CD4-positive, alpha-beta memory T cell (primary cell): ENCODE data around the gene FAM13B. TPM values are rescaled to one million over a fixed set of nuclear protein-coding genes. Genes with fewer than 3 reads are reported as not detected.
"Not testable (repeated sequence)": the region's sequence is repeated elsewhere in the genome, so short reads cannot be mapped to it uniquely, and the experiment has no call there.

Source experiments
- CTCF ChIA-PET: fragments of 350-600 bp; sonication (Branson Sonifier 250); formaldehyde crosslinking; loops from one replicate; lab custom pipeline; 2021; ENCODE audit warnings: inconsistent platforms; ENCODE audit not compliant: partially characterized antibody; lab: Charles Lee
- POLR2A ChIA-PET: fragments of 350-600 bp; sonication (Branson Sonifier 250); formaldehyde crosslinking; loops from one replicate; lab custom pipeline; 2021; ENCODE audit not compliant: partially characterized antibody; lab: Charles Lee
- DNase-seq, 5 donors: peaks; one replicate each; pipeline versions ENCODE4 v3.0.0 to v3.0.0-alpha.2; 2020 to 2022; ENCODE audit warnings: mixed read lengths in 1 of 5
- H3K27ac ChIP-seq: one replicate; pipeline ENCODE4 v1.7.0; 2013; ENCODE audit warnings: low read depth, low read length
- H3K27me3 ChIP-seq: 2 replicates; pipeline ENCODE4 v1.7.0; 2013; ENCODE audit warnings: mild to moderate bottlenecking, low read length, moderate library complexity; ENCODE audit not compliant: insufficient read depth
- H3K36me3 ChIP-seq: 2 replicates; pipeline ENCODE4 v1.7.0; 2013; ENCODE audit warnings: mild to moderate bottlenecking, low read length, moderate library complexity; ENCODE audit not compliant: insufficient read depth
- H3K4me1 ChIP-seq: 2 replicates; pipeline ENCODE4 v1.7.0; 2013; ENCODE audit warnings: mild to moderate bottlenecking, low read length, moderate library complexity; ENCODE audit not compliant: insufficient read depth
- H3K4me3 ChIP-seq, 2 donors: one replicate each; pipeline ENCODE4 v1.7.0; 2013; ENCODE audit warnings: low read length in 2 of 2, mild to moderate bottlenecking in 1 of 2
- H3K9me3 ChIP-seq, 2 donors: one replicate each; pipeline ENCODE4 v1.7.0; 2013; ENCODE audit warnings: low read length in 2 of 2, control low read depth in 1 of 2; ENCODE audit not compliant: control insufficient read depth in 1 of 2
- H3K27ac Mint-ChIP-seq, 7 donors: one replicate each; pipeline ENCODE4 v1.8.0; 2020 to 2021; ENCODE audit warnings: mixed read lengths in 7 of 7, mild to moderate bottlenecking in 6 of 7, inconsistent platforms in 3 of 7, moderate library complexity in 3 of 7
- H3K27me3 Mint-ChIP-seq, 2 donors: one replicate each; pipeline ENCODE4 v1.8.0; 2020 to 2021; ENCODE audit warnings: mixed read lengths in 2 of 2
- H3K36me3 Mint-ChIP-seq, 2 donors: one replicate each; pipeline ENCODE4 v1.8.0; 2020 to 2021; ENCODE audit warnings: mixed read lengths in 2 of 2, inconsistent platforms in 1 of 2, mild to moderate bottlenecking in 1 of 2
- H3K4me1 Mint-ChIP-seq, 4 donors: one replicate each; pipeline ENCODE4 v1.8.0; 2020 to 2021; ENCODE audit warnings: mixed read lengths in 4 of 4, mild to moderate bottlenecking in 1 of 4
- H3K4me3 Mint-ChIP-seq, 8 donors: one replicate each; pipeline ENCODE4 v1.8.0; 2020 to 2021; ENCODE audit warnings: mixed read lengths in 8 of 8, mild to moderate bottlenecking in 7 of 8, moderate library complexity in 6 of 8, inconsistent platforms in 3 of 8
- H3K9me3 Mint-ChIP-seq, 8 donors: one replicate each; pipeline ENCODE4 v1.8.0; 2020 to 2021; ENCODE audit warnings: mixed read lengths in 8 of 8, mild to moderate bottlenecking in 5 of 8, inconsistent platforms in 3 of 8, moderate library complexity in 1 of 8
- intact Hi-C: fragments of 100-400 bp; cut with micrococcal nuclease; formaldehyde crosslinking; loops from one replicate; pipeline ENCODE4 v1.15.1; 2023
- polyA plus RNA-seq, 2 donors: library from polyadenylated mRNA; unstranded; fragments of 300-500 nt; fragmentation: Illumina TruSeq; gene quantifications; one replicate each; pipeline ENCODE4 v1.2.3, GENCODE V29; 2021
- total RNA-seq, 2 experiments: library from RNA; stranded (reverse); gene quantifications; one replicate each; pipeline ENCODE4 v1.2.3, GENCODE V29; 2021

FAM13B gene
- total and polyA plus RNA-seq, 4 experiments from 2014 or later = 14.4 to 66.6 (median 45.5) TPM

DNA sequence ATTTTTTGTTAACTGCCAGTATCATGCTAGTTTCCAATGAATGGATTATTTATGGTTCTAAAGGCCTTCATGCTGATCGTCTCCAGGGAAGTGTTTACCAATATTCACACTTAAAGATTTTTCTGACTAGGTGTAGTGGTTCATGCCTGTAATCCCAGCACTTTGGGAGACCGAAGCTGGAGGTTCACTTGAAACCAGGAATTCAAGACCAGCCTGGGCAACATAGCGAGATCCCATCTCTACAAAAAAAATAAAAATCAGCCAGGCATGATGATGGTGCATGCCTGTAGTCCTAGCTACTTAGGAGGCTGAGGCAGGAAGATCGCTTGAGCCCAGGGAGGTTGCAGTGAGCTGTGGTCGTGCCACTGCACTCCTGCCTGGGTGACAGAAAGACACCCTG, 43.5 kb downstream of the FAM13B start:
- DNase-seq = no peak
- peaks cover 5% of the 10 kb centered on the region for H3K36me3 ChIP-seq
- Mint-ChIP-seq H3K27ac (peak overlapping the region in 1 of 7 donors; percentile 84), H3K4me1 (peaks cover 1 to 16% (median 13%) of the 10 kb centered on the region in 4 donors), H3K4me3 (no peak overlapping the region), H3K36me3 (peaks cover 32 to 39% of the 10 kb centered on the region in 2 donors), H3K9me3 (no peaks in the 10 kb centered on the region), H3K27me3 (no peaks in the 10 kb centered on the region)
- no peak overlapping the region for H3K27ac ChIP-seq
- intact Hi-C loops = no loop called here
- ChIA-PET CTCF (interaction anchor here (0.8 kb wide), 1 partner anchor 10 kb away, joined by 3 read pairs; no protein-coding TSS in a partner anchor), POLR2A (no interaction called here)
- H3K4me1 ChIP-seq = no peaks in the 10 kb centered on the region
- no peaks in the 10 kb centered on the region for H3K27me3 ChIP-seq
- no peaks in the 10 kb centered on the region for H3K9me3 ChIP-seq
- no peak overlapping the region for H3K4me3 ChIP-seq

DNA sequence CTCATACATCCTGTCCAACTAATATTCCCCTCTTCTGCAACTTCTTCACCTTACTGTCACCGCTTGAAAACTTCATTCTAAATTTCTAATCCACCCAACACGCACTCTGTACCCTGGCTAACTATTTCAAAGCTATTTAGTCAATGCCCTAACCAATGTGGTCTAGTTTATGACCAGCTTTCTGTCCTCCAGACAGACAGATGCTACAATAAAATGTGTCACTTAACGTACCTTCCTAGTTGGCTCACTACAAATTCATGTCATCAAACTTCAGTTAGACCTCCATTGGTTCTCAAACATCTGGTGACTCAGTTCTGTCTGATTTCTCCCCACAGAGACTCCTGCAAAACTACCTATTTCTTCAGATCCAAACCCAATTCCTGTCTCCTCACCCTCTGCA, 57.7 kb downstream of the FAM13B start:
- Histone ChIP-seq H3K4me3 (no peak overlapping the region), H3K9me3 (no peaks in the 10 kb centered on the region), H3K36me3 (peaks cover 15% of the 10 kb centered on the region), H3K27me3 (no peaks in the 10 kb centered on the region), H3K27ac (no peak overlapping the region), H3K4me1 (no peaks in the 10 kb centered on the region)
- peaks cover 0 to 8% (median 1%) of the 10 kb centered on the region in 4 donors for H3K4me1 Mint-ChIP-seq
- H3K9me3 Mint-ChIP-seq = peaks cover 0 to 9% (median 3%) of the 10 kb centered on the region in 8 donors
- ChIA-PET CTCF (no interaction called here), POLR2A (no interaction called here)
- DNase-seq = no peak
- H3K36me3 Mint-ChIP-seq = peaks cover 48 to 60% of the 10 kb centered on the region in 2 donors
- no peaks in the 10 kb centered on the region for H3K27me3 Mint-ChIP-seq
- H3K27ac Mint-ChIP-seq = peak overlapping the region in 3 of 7 donors; percentile 5 to 49 (median 32)
- intact Hi-C loops = no loop called here
- no peak overlapping the region for H3K4me3 Mint-ChIP-seq

DNA sequence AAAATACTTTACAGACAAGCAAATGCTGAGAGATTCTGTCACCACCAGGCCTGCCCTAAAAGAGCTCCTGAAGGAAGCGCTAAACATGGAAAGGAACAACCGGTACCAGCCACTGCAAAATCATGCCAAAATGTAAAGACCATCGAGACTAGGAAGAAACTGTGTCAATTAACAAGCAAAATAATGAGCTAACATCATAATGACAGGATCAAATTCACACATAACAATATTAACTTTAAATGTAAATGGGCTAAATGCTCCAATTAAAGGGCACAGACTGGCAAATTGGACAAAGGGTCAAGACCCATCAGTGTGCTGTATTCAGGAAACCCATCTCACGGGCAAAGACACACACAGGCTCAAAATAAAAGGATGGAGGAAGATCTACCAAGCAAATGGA, 62.5 kb downstream of the FAM13B start:
- H3K36me3 ChIP-seq, H3K4me1 Mint-ChIP-seq, H3K4me3 Mint-ChIP-seq, DNase-seq, POLR2A ChIA-PET, H3K9me3 ChIP-seq, H3K9me3 Mint-ChIP-seq, intact Hi-C loops, H3K4me1 ChIP-seq, H3K27me3 Mint-ChIP-seq, H3K27me3 ChIP-seq, CTCF ChIA-PET, H3K27ac ChIP-seq, H3K4me3 ChIP-seq: not testable (repeated sequence)
- H3K27ac Mint-ChIP-seq = peak overlapping the region in 2 of 7 donors; percentile 52 to 73
- peaks cover 43 to 45% of the 10 kb centered on the region in 2 donors for H3K36me3 Mint-ChIP-seq

DNA sequence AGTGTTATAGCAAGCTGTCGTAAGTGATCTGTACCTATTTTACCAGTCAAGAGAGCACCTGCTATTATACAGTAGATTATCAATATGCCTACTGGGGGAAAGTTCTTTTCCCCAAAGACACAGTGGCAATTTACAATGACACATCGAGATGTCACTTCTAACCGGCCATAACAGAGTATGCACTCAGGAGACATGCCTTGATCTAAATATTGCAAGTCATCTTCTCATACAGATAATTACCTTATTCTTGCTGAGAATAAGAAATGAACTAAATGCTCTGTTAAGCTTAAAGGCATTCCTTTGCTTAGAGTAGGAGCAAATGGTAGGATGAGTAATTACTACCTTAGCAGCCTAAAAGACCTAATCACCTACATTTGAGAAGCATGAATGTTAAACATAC, 72.1 kb downstream of the FAM13B start:
- Mint-ChIP-seq H3K4me1 (peaks cover 0 to 12% (median 6%) of the 10 kb centered on the region in 4 donors), H3K4me3 (no peak overlapping the region), H3K9me3 (no peaks in the 10 kb centered on the region), H3K27ac (peak overlapping the region in 2 of 7 donors; percentile 26 to 31), H3K36me3 (peaks cover 39 to 69% of the 10 kb centered on the region in 2 donors), H3K27me3 (no peaks in the 10 kb centered on the region)
- Histone ChIP-seq H3K9me3 (no peaks in the 10 kb centered on the region), H3K27ac (no peak overlapping the region), H3K4me3 (no peak overlapping the region), H3K4me1 (no peaks in the 10 kb centered on the region), H3K27me3 (no peaks in the 10 kb centered on the region), H3K36me3 (peaks cover 22% of the 10 kb centered on the region)
- DNase-seq = no peak
- CTCF ChIA-PET = interaction anchor here (0.6 kb wide), 1 partner anchor 40 kb away, joined by 3 read pairs; no protein-coding TSS in a partner anchor
- POLR2A ChIA-PET = no interaction called here
- intact Hi-C loops = no loop called here

DNA sequence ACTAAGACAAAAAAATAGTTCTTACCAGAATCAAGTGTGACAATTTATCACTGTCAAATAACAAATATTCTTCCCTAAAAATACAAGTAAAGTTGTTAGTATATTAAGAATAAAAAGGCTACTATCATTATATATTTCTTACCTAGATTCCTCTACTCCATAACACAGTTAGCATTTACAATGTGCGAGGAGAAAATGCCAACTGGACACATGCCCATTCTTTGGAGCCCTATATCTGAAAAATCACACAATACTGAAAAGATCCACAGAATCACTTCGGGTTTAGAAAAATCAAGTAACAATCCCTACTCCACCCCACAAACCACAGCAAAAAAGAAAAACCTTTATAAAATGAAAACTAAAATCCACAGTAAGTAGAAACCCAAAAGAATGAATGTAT, 72.7 kb downstream of the FAM13B start:
- Histone ChIP-seq H3K4me3 (no peak overlapping the region), H3K27me3 (no peaks in the 10 kb centered on the region), H3K9me3 (no peaks in the 10 kb centered on the region), H3K4me1 (no peaks in the 10 kb centered on the region), H3K36me3 (peaks cover 22% of the 10 kb centered on the region), H3K27ac (no peak overlapping the region)
- POLR2A ChIA-PET = no interaction called here
- Mint-ChIP-seq H3K27me3 (no peaks in the 10 kb centered on the region), H3K36me3 (peaks cover 33 to 65% of the 10 kb centered on the region in 2 donors), H3K4me1 (peaks cover 0 to 10% (median 5%) of the 10 kb centered on the region in 4 donors), H3K4me3 (no peak overlapping the region), H3K27ac (peak overlapping the region in 3 of 7 donors; percentile 29 to 57 (median 50)), H3K9me3 (no peaks in the 10 kb centered on the region)
- CTCF ChIA-PET = no interaction called here
- intact Hi-C loops = no loop called here
- no peak for DNase-seq

DNA sequence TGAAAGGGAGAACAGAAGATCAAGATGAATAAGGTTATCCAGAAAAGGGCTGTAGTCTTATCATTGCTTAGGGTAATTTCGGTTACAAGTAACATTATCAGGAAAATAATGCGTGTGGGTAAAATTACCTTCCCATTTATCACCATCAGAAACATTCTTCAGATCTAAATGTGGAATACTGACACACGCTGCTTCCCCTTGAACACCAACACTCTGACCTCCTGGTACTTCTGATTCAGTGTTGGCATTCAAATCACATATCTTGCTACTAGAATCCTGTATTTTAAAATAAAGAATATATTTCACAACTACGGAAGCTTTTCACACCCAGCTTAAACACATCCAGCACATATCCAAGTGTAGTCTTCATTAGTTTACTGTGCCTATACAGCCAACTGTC, 73.4 kb downstream of the FAM13B start:
- ChIA-PET POLR2A (no interaction called here), CTCF (no interaction called here)
- Mint-ChIP-seq H3K4me1 (peaks cover 0 to 8% (median 5%) of the 10 kb centered on the region in 4 donors), H3K36me3 (peaks cover 33 to 67% of the 10 kb centered on the region in 2 donors), H3K27ac (peak overlapping the region in 1 of 7 donors; percentile 2), H3K4me3 (no peak overlapping the region), H3K27me3 (no peaks in the 10 kb centered on the region), H3K9me3 (no peaks in the 10 kb centered on the region)
- Histone ChIP-seq H3K27ac (no peak overlapping the region), H3K27me3 (no peaks in the 10 kb centered on the region), H3K4me1 (no peaks in the 10 kb centered on the region), H3K4me3 (no peak overlapping the region), H3K36me3 (peaks cover 22% of the 10 kb centered on the region), H3K9me3 (no peaks in the 10 kb centered on the region)
- DNase-seq = no peak
- intact Hi-C loops = no loop called here

DNA sequence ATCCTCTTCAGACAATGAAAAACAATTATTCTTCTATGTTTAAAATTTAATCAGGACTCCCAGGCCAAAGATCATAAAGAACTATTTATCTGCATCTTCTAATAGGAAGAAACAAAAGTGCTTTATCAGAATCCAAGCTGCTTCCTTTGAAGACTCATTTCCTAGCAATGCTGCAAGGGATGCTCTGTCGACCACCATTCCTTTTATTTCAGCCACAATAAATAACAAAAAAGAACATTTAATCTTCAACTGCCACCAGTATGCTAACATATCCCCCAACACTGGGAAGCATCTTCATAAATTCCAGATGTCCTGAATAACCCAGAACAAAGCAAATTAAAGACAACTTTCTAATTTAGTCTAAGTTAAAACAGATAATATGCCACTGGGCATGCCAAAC, 74.9 kb downstream of the FAM13B start:
- intact Hi-C loops = no loop called here
- Histone ChIP-seq H3K4me1 (no peaks in the 10 kb centered on the region), H3K9me3 (no peaks in the 10 kb centered on the region), H3K27ac (no peak overlapping the region), H3K27me3 (no peaks in the 10 kb centered on the region), H3K36me3 (peaks cover 34% of the 10 kb centered on the region), H3K4me3 (no peak overlapping the region)
- Mint-ChIP-seq H3K27me3 (no peaks in the 10 kb centered on the region), H3K4me1 (peaks cover 0 to 8% (median 5%) of the 10 kb centered on the region in 4 donors), H3K4me3 (no peak overlapping the region), H3K9me3 (no peaks in the 10 kb centered on the region), H3K27ac (peak overlapping the region in 1 of 7 donors; percentile 24), H3K36me3 (peaks cover 38 to 76% of the 10 kb centered on the region in 2 donors)
- no peak for DNase-seq
- ChIA-PET CTCF (no interaction called here), POLR2A (no interaction called here)
